Adrenal gland (tissue), 5 donors: ENCODE data around the gene CHD2.

Source experiments
- CTCF ChIP-seq, 6 experiments: fragments of 450-650 bp in 4 of 6; fragments of 200-600 bp in 2 of 6; sonication (generic) in 1 of 6; IDR thresholded peaks; 1 replicate in 5 of 6; 2 replicates in 1 of 6; pipeline versions ENCODE4 v1.5.1 to v1.8.0; 2016 to 2021; ENCODE audit warnings: antibody characterized with exemption in 6 of 6, mild to moderate bottlenecking in 2 of 6, moderate library complexity in 1 of 6
- POLR2A ChIP-seq, 2 donors: fragments of 450-650 bp; IDR thresholded peaks; one replicate each; pipeline ENCODE4 v1.6.1; 2017; ENCODE audit warnings: antibody characterized with exemption in 2 of 2, mild to moderate bottlenecking in 2 of 2, moderate library complexity in 1 of 2
- donor health status: DM: no; HTN: no; CAD: no.

- TF ChIP-seq CTCF (IDR thresholded peaks at IDR 0.05) (no peak), POLR2A (IDR thresholded peaks at IDR 0.05) (no peak)
Observed at GRCh38 chr15:93066224-93066681, 166.1 kb downstream of the CHD2 start.
